HCT116 (cell line): ENCODE measurements around the gene GDI1.
"Not testable (repeated sequence)": the region's sequence is repeated elsewhere in the genome, so short reads cannot be mapped to it uniquely, and the experiment has no call there.

Experiments used
- CBX3 ChIP-seq: IDR thresholded peaks from 2 replicates; pipeline ENCODE4 v1.6.1; 2012; ENCODE audit warnings: low read depth
- EGR1 ChIP-seq: IDR thresholded peaks from 2 replicates; pipeline ENCODE4 v1.6.1; 2012; ENCODE audit warnings: low read depth
- ELF1 ChIP-seq: IDR thresholded peaks from 2 replicates; pipeline ENCODE4 v1.6.1; 2012; ENCODE audit warnings: low read depth, borderline replicate concordance
- EZH2 ChIP-seq: fragments of 200-600 bp; sonication (generic); IDR thresholded peaks from 2 replicates; pipeline ENCODE4 v1.6.1; 2017; ENCODE audit warnings: antibody characterized with exemption, mixed run types
- FOSL1 ChIP-seq: IDR thresholded peaks from 2 replicates; pipeline ENCODE4 v1.6.1; 2012; ENCODE audit warnings: low read depth
- POLR2A ChIP-seq: IDR thresholded peaks from 2 replicates; pipeline ENCODE4 v1.7.0; 2011; ENCODE audit warnings: borderline replicate concordance; ENCODE audit not compliant: insufficient read depth, insufficient read length; ENCODE audit errors: extremely low read depth
- POLR2AphosphoS5 ChIP-seq: IDR thresholded peaks from 2 replicates; pipeline ENCODE4 v1.6.1; 2011; ENCODE audit warnings: mild to moderate bottlenecking, low read depth, low read length, moderate library complexity
- RAD21 ChIP-seq: IDR thresholded peaks from 2 replicates; pipeline ENCODE4 v1.6.1; 2012; ENCODE audit warnings: low read depth, mild to moderate bottlenecking
- SP1 ChIP-seq: IDR thresholded peaks from 2 replicates; pipeline ENCODE4 v1.6.1; 2012; ENCODE audit warnings: low read depth
- TF ChIP-seq, protein P1 (sequence below), 3 experiments: fragments of 200-600 bp in 1 of 3; sonication (generic) in 1 of 3; IDR thresholded peaks in 2 of 3; conservative IDR thresholded peaks in 1 of 3; 2 replicates each; pipeline ENCODE4 v1.5.1; 2012 to 2017; ENCODE audit warnings: low read depth in 2 of 3, low read length in 2 of 3, antibody characterized with exemption in 1 of 3, borderline replicate concordance in 1 of 3, control low read depth in 1 of 3, mild to moderate bottlenecking in 1 of 3, mixed read lengths in 1 of 3, mixed run types in 1 of 3, moderate library complexity in 1 of 3; ENCODE audit not compliant: insufficient read depth in 1 of 3
- TF ChIP-seq, protein P2 (sequence below): IDR thresholded peaks from 2 replicates; pipeline ENCODE4 v1.6.1; 2012; ENCODE audit warnings: low read depth
- TF ChIP-seq, protein P3 (sequence below): IDR thresholded peaks from 2 replicates; pipeline ENCODE4 v1.6.1; 2011; ENCODE audit warnings: mild to moderate bottlenecking, low read length, moderate library complexity; ENCODE audit not compliant: insufficient replicate concordance; ENCODE audit errors: extremely low read depth
- TF ChIP-seq, protein P4 (sequence below): IDR thresholded peaks from 2 replicates; pipeline ENCODE4 v1.6.1; 2012

DNA sequence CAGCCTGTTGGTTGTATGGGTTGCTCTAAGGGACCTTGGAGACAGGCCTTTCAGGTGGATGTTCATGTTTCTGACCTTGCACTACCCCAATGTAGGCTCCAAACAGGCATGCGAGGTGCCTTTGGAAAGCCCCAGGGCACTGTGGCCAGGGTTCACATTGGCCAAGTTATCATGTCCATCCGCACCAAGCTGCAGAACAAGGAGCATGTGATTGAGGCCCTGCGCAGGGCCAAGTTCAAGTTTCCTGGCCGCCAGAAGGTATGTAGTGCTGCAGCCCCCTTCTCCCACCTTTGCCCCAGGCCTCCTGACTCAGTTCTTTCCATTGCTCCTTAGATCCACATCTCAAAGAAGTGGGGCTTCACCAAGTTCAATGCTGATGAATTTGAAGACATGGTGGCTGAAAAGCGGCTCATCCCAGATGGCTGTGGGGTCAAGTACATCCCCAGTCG lies 36.6 kb upstream of the GDI1 start:
- TF ChIP-seq POLR2AphosphoS5, EGR1, RAD21, POLR2A, ELF1, CBX3, SP1, FOSL1, EZH2: not testable (repeated sequence)
- TF ChIP-seq, protein P1, sequence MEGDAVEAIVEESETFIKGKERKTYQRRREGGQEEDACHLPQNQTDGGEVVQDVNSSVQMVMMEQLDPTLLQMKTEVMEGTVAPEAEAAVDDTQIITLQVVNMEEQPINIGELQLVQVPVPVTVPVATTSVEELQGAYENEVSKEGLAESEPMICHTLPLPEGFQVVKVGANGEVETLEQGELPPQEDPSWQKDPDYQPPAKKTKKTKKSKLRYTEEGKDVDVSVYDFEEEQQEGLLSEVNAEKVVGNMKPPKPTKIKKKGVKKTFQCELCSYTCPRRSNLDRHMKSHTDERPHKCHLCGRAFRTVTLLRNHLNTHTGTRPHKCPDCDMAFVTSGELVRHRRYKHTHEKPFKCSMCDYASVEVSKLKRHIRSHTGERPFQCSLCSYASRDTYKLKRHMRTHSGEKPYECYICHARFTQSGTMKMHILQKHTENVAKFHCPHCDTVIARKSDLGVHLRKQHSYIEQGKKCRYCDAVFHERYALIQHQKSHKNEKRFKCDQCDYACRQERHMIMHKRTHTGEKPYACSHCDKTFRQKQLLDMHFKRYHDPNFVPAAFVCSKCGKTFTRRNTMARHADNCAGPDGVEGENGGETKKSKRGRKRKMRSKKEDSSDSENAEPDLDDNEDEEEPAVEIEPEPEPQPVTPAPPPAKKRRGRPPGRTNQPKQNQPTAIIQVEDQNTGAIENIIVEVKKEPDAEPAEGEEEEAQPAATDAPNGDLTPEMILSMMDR (IDR thresholded peaks at IDR 0.05 in 2 of 3, conservative IDR thresholded peaks at IDR 0.05 in 1 of 3; ENCODE audit: borderline replicate concordance in 1 of 3, insufficient read depth in 1 of 3, low read depth in 2 of 3, low read length in 2 of 3) = not testable (repeated sequence)
- TF ChIP-seq, protein P2, sequence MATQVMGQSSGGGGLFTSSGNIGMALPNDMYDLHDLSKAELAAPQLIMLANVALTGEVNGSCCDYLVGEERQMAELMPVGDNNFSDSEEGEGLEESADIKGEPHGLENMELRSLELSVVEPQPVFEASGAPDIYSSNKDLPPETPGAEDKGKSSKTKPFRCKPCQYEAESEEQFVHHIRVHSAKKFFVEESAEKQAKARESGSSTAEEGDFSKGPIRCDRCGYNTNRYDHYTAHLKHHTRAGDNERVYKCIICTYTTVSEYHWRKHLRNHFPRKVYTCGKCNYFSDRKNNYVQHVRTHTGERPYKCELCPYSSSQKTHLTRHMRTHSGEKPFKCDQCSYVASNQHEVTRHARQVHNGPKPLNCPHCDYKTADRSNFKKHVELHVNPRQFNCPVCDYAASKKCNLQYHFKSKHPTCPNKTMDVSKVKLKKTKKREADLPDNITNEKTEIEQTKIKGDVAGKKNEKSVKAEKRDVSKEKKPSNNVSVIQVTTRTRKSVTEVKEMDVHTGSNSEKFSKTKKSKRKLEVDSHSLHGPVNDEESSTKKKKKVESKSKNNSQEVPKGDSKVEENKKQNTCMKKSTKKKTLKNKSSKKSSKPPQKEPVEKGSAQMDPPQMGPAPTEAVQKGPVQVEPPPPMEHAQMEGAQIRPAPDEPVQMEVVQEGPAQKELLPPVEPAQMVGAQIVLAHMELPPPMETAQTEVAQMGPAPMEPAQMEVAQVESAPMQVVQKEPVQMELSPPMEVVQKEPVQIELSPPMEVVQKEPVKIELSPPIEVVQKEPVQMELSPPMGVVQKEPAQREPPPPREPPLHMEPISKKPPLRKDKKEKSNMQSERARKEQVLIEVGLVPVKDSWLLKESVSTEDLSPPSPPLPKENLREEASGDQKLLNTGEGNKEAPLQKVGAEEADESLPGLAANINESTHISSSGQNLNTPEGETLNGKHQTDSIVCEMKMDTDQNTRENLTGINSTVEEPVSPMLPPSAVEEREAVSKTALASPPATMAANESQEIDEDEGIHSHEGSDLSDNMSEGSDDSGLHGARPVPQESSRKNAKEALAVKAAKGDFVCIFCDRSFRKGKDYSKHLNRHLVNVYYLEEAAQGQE = not testable (repeated sequence)
- TF ChIP-seq, protein P3, sequence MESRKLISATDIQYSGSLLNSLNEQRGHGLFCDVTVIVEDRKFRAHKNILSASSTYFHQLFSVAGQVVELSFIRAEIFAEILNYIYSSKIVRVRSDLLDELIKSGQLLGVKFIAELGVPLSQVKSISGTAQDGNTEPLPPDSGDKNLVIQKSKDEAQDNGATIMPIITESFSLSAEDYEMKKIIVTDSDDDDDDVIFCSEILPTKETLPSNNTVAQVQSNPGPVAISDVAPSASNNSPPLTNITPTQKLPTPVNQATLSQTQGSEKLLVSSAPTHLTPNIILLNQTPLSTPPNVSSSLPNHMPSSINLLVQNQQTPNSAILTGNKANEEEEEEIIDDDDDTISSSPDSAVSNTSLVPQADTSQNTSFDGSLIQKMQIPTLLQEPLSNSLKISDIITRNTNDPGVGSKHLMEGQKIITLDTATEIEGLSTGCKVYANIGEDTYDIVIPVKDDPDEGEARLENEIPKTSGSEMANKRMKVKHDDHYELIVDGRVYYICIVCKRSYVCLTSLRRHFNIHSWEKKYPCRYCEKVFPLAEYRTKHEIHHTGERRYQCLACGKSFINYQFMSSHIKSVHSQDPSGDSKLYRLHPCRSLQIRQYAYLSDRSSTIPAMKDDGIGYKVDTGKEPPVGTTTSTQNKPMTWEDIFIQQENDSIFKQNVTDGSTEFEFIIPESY = not testable (repeated sequence)
- TF ChIP-seq, protein P4, sequence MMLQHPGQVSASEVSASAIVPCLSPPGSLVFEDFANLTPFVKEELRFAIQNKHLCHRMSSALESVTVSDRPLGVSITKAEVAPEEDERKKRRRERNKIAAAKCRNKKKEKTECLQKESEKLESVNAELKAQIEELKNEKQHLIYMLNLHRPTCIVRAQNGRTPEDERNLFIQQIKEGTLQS = not testable (repeated sequence)
